GM03348 (cell line): Measurements from ENCODE around the gene WSB2.
A peak's percentile ranks its signal among the peaks of the same experiment; 100 is the strongest.
"Not testable (repeated sequence)": the region's sequence is repeated elsewhere in the genome, so short reads cannot be mapped to it uniquely, and the experiment has no call there.

ENCODE experiments used
- DNase-seq: peaks from one replicate; pipeline ENCODE4 v3.0.0; 2012; ENCODE audit warnings: low spot score

The WSB2 gene

GRCh38 chr12:118061011-118061872 lies at the start of gene WSB2:
Gene WSB2, minus strand, starts transcription at chr12:118061179. Its CDS starts 131 bp downstream, at chr12:118061048.
- DNase-seq, result peak; percentile 91

GRCh38 chr12:118109088-118109487 lies 48.1 kb upstream of the WSB2 start:
- DNase-seq, result no peak

- no peak for DNase-seq
Measured at GRCh38 chr12:118107694-118108093, 46.7 kb upstream of the WSB2 start.

DNA sequence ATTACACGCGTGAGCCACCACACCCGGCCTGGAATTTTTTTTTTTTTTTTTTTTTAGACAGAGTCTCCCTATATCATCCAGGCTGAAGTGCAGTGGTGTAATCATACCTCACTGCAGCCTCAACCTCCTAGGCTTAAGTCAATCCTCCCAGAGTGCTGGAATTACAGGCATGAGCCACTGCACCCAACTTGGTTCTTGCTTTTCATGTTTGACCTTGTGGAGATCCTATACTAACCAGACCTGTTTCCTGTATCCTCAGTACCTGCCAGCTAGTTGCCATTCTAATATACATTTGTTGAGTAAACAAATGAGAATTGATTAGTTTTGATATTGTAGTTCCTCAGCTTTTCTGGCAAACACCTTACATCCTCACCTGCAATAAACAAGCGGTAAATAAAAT lies 46.0 kb upstream of the WSB2 start:
- DNase-seq, result no peak

DNA sequence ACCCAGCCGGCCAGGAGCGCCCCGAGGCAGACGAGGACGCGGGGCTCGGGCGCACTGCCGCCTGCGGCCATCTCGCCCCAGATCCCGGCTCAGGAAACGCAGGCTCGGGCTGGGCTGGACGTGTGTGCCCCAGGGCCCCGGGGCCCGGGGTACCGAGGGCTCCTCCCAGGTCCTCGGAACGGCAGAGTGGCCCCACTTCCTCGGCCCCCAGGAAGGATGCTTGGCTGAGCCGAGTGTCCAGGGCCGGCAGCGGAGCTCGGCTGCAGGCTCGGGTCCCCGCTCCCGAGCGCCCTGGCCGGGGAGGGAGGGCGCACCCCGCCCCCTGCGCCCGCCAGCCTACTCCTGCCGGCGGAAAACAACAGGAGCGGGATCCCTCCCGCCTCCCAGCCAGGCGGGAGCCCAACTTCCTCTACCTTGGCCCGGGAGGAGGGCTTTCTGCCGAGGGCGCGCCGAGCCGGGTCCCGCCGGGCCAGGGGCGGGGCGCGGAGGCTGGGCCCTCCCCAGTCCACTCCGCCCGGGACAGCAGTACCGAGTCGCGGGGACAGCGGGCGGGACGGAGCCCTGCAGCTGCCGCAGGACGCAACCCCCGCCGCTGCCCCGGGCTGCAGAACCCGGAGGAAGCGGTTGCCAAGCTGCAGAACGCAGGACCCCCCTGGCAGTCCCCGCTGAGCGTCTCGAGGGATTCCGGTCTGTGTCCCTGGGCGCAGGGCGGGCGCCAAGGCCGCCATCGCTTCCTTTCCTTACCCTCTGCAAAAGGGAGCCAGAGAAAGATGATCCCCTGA lies 42.8 kb upstream of the WSB2 start, which contains the start of gene VSIG10:
Gene VSIG10, minus strand, starts transcription at position 411 of the 782 bp plus-strand sequence. Its CDS starts 340 bp downstream, at position 71.
- peak; percentile 94 for DNase-seq

- DNase-seq, result peak; percentile 42
Measured at GRCh38 chr12:118103201-118103600, 42.2 kb upstream of the WSB2 start.

GRCh38 chr12:118102609-118103008 lies 41.6 kb upstream of the WSB2 start:
- peak; percentile 14 for DNase-seq

DNA sequence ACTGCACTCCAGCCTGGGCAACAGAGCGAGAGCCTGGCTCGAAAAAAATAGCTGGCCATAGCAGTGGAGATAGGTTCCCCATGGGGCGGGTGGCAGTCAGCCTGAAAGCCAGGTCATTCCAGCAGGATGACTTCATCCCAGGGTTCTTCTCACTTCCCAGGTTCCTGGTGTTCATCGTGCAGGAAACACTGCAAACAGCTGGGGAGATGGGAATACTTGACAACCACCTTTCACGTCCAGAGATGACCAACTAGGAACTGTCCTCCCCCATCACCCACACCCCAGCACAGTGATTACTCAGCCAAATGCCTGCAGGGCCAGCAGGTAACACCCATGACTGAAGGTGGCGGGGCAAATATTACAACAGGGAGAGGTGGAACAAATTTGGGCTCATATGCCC lies 41.1 kb upstream of the WSB2 start:
- no peak for DNase-seq

DNA sequence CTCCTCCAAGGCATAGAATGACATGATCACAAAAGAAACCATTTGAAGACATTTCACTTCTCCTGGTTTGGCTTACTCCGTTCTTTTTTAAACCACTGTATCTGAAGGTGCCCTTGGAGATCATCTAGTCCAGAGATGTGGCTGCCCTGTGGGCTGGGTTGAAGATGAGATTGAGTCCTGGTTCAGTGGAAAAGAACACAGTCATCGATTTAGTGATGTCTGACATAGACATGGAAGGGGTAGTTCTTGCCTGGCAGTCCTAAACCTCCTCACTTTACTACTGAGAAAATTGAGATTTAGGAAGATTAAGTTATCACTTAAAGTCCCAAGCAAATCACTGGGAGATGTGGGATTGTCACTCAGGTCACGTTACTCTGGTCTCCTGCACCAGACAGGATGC lies 40.1 kb upstream of the WSB2 start:
- no peak for DNase-seq

- no peak for DNase-seq
Measured at GRCh38 chr12:118098911-118099671, 38.1 kb upstream of the WSB2 start.

DNA sequence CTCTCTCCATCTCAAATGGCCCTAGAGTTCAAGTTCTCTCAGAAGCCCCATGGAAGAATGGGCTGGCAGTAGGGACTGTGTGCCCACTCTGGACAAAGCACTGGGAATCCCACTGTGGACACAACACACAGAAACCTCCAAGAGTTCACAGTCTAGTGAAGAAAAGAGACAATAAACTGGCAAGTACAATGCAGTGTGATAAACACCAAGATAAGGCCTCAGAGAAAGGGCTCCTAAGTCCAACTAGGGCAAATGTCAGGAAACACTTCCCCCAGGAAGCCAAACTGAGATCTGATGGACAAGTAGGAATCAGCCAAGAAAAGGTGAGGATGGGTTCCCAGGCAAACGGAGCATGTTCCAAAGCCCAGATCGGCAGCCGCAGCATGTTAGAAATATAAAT lies 37.4 kb upstream of the WSB2 start:
- no peak for DNase-seq

GRCh38 chr12:118094039-118094438 lies 33.1 kb upstream of the WSB2 start:
- DNase-seq, result no peak

DNA sequence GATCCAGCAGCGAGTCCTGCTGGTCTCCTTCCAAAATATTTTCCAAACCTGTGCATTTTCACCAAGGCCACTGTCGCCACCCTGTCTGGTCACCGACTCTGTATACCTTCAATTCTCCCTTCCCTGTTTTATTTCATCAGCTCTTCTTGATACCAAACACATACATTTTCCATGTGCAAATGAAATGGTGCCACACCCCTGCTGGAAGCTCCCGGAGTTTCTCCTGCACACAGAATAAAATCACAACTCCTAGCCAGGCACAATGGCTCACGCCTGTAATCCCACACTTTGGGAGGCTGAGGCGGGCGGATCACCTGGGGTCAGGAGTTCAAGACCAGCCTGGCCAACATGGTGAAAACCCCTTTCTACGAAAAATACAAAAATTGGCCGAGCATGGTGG lies 28.8 kb upstream of the WSB2 start:
- no peak for DNase-seq

- DNase-seq, result no peak
Measured at GRCh38 chr12:118082161-118082560, 21.2 kb upstream of the WSB2 start.

GRCh38 chr12:118081521-118081920 lies 20.5 kb upstream of the WSB2 start:
- not testable (repeated sequence) for DNase-seq

- no peak for DNase-seq
Measured at GRCh38 chr12:118073768-118074167, 12.8 kb upstream of the WSB2 start.

GRCh38 chr12:118070650-118071049 lies 9.7 kb upstream of the WSB2 start:
- DNase-seq, result no peak

GRCh38 chr12:118068445-118068844 lies 7.5 kb upstream of the WSB2 start:
- no peak for DNase-seq

- DNase-seq, result no peak
Measured at GRCh38 chr12:118065380-118065779, 4.4 kb upstream of the WSB2 start.

GRCh38 chr12:118064608-118065007 lies 3.6 kb upstream of the WSB2 start:
- no peak for DNase-seq

- DNase-seq, result peak; percentile 24
Measured at GRCh38 chr12:118063576-118064391, 2.8 kb upstream of the WSB2 start.
